Hippocampal formation (tissue), 2 donors: Measurements from ENCODE around the gene CLEC3B.
"Not testable (repeated sequence)": the region's sequence is repeated elsewhere in the genome, so short reads cannot be mapped to it uniquely, and the experiment has no call there.

Experiments used
- DNase-seq, 2 donors: peaks; one replicate each; lab custom pipeline; 2025; lab: John Stamatoyannopoulos, UW

The CLEC3B gene, protein sequence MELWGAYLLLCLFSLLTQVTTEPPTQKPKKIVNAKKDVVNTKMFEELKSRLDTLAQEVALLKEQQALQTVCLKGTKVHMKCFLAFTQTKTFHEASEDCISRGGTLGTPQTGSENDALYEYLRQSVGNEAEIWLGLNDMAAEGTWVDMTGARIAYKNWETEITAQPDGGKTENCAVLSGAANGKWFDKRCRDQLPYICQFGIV

GRCh38 chr3:45026038-45026437, at the start of gene CLEC3B:
CLEC3B (plus strand) TSS chr3:45026303; CDS start chr3:45026363, 60 bp downstream.
- DNase-seq = no peak

- DNase-seq = no peak
These were observed 44.9 kb upstream of the CLEC3B start for GRCh38 chr3:44981220-44981619.

DNA sequence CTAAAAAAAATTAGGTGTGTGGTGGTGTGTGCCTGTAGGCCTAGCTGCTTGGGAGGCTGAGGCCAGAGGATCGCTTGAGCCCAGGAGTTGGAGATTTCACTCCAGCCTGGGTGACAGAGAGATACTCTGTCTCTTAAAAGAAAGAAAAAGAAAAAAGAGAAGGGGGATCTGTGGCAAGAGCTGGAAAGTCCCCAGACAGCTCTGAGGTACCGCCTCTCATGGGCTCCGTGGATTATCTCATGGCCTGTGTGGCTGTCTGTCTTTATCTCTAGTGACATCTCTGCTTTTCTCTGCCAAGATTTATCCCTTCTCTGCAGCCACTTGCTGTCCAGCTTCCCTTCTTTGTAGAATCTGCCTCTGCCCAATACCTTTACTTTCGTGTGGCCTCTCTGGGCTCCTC, 44.4 kb upstream of the CLEC3B start:
- DNase-seq = no peak

GRCh38 chr3:44982817-44983216, 43.3 kb upstream of the CLEC3B start:
- no peak for DNase-seq

DNA sequence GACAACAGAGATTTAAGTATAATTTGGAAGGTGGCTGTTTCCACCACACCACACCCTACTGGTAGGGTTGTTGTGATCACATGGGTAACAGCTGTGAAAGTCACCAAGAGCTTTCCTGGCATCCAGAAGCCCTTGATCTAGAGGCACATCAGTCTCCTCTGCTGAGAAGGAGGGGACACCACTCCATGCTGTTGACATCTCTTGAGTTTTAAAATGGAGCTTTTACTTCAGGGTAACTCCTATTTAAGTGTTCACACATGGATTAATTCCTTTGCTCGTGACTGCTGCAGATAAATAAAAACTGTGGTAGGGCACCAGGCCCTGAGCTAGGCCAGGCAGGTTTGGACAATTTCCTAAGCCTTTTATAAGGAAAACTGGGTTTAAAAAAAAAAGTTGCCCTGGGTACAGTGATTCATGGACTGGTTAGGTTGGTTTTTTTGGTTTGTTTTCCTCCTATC, 42.6 kb upstream of the CLEC3B start:
- DNase-seq = no peak

DNA sequence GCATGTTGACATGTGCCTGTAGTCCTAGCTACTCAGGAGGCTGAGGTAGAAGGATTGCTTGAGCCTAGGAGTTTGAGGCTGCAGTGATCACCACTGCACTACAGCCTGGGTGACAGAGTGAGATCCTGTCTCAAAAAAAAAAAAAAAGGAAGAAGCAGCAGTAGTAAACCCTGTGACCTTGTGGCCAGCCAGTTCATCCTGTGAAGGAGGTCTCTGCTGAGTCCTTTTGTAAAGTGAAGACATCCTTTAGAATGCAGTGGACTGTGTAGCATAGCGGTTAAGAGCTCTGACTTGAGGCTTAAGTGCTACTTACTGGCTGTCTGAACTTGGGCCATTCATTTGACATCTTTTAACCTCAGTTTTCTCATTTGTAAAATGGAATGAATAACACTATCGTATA, 41.8 kb upstream of the CLEC3B start:
- no peak for DNase-seq

GRCh38 chr3:44986330-44986729, 39.8 kb upstream of the CLEC3B start:
- DNase-seq = not testable (repeated sequence)

- no peak for DNase-seq
These were observed 38.8 kb upstream of the CLEC3B start for GRCh38 chr3:44987332-44987731.

GRCh38 chr3:44988073-44988472, 38.0 kb upstream of the CLEC3B start:
- DNase-seq = no peak

GRCh38 chr3:44989141-44989540, 37.0 kb upstream of the CLEC3B start:
- no peak for DNase-seq

GRCh38 chr3:44989636-44990373, 36.3 kb upstream of the CLEC3B start:
- DNase-seq = no peak

DNA sequence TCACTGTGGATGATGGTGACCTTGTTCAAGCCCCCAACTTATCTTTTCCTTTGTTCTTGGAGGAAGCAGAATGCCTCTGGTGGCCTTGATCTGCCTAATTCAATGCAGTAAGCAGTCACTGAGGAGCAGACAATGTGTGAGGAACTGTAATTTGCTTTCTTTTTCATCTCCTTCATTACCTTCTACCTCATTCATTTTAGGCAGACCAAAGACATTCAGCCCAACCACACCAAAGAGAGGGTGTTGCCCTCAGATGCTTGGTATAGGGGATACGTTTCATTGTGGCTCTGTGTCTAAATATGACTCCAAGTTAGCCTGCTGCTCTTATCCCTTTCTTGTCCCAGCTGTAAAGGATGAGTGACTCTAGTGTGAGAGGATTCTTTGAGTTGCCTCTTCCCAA, 34.8 kb upstream of the CLEC3B start:
- DNase-seq = no peak

DNA sequence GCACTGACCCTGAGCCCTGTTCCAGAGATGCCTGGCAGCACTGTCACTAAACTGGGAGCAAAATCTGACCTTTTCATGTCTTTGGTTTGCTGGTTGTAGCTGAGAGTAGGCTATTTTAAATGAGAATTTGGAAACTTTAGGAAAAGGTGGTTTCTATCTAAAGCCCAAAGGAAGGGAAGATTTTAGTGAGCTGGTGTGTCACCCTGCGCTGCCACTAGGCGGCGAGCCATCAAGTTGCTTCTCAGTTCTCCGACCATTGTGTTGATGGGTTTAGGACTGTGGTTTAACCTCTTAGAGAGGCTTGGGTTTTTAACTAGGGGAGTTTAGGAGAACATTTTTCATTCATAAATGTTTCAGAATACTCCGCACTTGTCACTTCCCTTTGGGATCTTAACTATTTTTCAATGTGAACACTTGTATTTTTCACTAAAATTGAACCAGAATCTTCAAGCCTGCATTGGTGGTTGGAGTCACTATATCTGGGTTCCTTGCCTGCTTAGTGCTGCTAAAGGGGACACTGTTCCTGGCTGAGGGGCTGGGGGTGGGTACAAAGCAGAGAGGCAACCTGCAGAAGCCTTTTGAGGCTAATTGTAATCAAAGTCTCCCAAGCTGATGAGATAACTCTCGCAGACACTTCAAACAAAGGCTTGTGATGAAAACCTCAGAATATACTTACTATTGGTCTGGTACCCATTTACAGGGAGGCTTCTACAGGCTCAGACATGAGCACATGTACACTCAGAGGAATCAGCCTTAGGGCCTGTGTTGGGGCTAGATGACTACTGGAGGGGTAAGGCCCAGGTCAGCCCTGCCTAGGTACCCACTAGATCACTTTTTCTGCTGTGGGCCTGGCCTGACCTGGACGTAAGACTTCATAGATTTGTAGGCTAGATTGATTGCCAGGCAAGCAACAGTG, 33.3 kb upstream of the CLEC3B start:
- no peak for DNase-seq

- DNase-seq = no peak
These were observed 32.5 kb upstream of the CLEC3B start for GRCh38 chr3:44993471-44994205.

DNA sequence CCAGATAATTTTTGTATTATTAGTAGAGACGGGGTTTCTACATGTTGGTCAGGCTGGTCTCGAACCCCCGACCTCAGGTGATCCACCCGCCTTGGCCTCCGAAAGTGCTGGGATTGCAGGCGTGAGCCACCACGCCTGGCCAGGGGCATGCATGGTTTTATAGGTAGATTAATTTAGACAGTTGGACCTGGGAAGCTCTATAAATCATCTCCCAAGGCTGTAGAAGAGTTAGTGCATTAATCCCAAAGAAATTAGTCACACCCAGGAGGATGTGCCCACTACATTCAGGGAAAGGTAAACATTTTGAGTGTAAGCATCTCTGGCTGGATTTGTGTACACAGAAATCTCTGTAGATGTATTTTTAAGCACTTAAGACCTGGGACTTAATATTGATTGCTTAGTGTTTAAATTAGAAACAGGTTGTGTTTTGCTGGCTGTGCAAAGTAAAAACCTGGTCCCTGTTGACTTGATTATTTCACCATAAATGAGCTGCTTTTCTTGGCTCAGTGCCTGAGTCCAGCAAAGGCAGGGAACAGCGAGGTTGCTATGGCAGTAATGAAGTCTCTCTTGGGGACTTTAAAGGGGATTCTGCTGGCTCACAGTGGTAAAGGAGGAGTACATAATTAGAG, 30.8 kb upstream of the CLEC3B start:
- DNase-seq = no peak

GRCh38 chr3:44996556-44996969, 29.5 kb upstream of the CLEC3B start:
- no peak for DNase-seq

DNA sequence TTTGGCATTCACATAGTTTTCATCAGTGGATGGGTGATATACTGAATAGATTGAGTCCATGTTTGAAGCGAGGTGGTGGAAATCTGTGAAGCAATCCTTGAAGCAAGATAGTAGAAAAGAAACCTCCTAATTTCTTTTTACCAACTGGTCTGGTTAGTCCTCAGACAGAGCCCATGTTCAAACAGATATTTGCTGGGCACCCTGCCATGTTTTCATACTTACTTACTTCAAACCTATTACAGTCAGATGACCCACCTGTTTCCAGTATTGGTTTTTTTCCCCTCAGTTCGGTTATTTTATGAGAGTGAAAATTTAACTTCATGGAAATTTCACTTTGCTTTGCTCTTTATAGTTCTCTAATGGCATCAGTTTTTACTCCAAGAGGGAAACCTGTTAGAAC, 26.3 kb upstream of the CLEC3B start:
- no peak for DNase-seq

GRCh38 chr3:45000823-45001222, 25.3 kb upstream of the CLEC3B start:
- no peak for DNase-seq

GRCh38 chr3:45001738-45002137, 24.4 kb upstream of the CLEC3B start:
- DNase-seq = no peak

DNA sequence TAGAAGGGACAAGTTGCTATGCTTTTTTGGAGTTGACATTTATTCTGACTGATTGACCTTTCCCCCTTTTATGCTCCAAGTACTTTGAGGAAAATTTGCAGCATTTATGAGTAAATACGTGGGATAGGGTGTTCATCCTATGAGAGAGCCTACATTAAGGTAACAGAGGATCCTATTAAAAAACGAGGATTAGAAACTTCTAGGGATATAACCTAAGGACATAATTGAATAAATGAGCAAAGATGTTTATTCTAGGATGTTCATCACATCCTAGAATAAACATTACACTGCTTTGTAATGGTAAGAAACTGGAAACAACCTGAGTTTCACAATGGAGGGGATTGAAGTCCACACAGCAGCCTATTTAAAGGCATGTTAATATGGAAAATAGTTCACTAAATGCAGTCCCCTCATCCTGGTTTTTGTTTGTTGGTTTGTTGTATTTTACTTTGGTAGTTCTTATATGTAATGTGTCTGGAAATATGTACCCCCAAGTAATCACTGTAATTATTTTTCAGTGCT, 23.9 kb upstream of the CLEC3B start:
- no peak for DNase-seq

- DNase-seq = no peak
These were observed 23.4 kb upstream of the CLEC3B start for GRCh38 chr3:45002720-45003119.
